Subcutaneous adipose tissue (tissue), 4 donors: ENCODE results near the gene IGF2BP2. TPM values are rescaled to one million over a fixed set of nuclear protein-coding genes. Genes with fewer than 3 reads are reported as not detected.

Experiments
- total RNA-seq, 4 donors: library from RNA; depleted of rRNA; stranded (reverse); fragments of >200 nt; gene quantifications; one replicate each; pipeline ENCODE4 v1.1.0, GENCODE V29; 2016
- TF ChIP-seq, protein P1 (sequence below): fragments of 450-650 bp; IDR thresholded peaks from one replicate; pipeline ENCODE4 v1.5.1; 2016; ENCODE audit warnings: low read depth, mild to moderate bottlenecking, control low read depth, antibody characterized with exemption, moderate library complexity

IGF2BP2 gene
- total RNA-seq, 4 donors from 2014 or later = 11.3 to 30.0 (median 26.9) TPM

DNA sequence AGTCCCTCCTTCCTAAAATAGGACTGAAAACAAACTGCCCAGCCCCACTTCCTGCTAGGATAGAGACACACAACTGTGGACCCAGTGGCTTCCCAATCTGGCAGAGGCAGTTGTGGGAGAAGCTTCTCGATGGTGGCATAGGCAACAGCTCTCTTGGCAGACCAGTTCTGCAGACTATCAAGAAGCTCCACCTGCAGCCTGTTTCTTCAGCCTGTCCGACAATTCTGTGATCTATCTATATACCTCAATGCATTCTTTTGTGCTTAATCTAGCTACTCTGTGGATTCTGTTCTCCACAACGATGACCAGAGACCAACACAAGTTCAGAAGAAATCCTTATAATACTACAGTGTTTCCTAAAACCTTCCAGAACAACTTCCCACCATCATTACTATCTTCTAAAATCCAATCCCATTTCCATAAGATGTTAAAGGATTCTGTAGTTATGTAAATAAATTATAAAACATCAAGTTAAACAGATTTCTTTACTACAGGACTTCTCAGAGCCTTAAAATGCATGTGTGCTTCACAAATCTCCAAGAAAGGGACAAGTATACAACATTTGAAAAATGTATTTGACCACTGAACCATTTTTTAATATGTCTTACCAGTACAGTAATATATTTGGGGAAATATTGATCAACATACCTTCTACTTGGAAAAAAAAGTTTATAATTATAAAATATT is 57.7 kb downstream of the IGF2BP2 start:
- TF ChIP-seq, protein P1, sequence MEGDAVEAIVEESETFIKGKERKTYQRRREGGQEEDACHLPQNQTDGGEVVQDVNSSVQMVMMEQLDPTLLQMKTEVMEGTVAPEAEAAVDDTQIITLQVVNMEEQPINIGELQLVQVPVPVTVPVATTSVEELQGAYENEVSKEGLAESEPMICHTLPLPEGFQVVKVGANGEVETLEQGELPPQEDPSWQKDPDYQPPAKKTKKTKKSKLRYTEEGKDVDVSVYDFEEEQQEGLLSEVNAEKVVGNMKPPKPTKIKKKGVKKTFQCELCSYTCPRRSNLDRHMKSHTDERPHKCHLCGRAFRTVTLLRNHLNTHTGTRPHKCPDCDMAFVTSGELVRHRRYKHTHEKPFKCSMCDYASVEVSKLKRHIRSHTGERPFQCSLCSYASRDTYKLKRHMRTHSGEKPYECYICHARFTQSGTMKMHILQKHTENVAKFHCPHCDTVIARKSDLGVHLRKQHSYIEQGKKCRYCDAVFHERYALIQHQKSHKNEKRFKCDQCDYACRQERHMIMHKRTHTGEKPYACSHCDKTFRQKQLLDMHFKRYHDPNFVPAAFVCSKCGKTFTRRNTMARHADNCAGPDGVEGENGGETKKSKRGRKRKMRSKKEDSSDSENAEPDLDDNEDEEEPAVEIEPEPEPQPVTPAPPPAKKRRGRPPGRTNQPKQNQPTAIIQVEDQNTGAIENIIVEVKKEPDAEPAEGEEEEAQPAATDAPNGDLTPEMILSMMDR = no peak

DNA sequence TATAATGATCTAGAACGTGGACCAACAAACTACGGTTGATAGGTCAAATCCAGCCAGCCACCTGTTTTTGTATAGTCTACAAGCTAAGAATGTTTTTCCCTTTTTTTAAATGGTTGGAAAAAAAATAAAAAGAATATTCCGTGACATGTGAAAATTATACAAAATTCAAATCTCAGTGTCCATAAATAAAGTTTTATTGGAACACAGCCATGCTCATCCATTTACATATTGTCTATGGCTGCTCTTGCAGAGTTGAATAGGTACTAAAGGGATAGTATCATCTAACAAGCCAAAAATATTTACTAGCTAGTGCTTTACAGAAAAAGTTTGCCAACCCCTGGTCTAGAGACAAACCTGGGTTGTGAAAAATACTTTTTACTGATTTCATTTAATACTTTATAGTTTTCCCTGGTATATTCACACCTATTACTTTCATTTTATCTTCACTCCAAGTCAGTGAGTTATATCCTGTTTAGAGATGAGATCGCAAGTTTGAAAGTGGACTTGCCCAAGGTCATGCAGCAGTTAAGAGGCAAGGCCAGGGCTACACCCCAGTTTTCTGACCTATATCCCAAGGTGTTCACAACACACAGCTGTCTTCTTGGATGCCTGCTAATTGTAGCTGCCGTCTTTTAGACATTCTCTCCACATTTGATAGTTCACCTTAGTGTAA is 58.4 kb downstream of the IGF2BP2 start:
- TF ChIP-seq, protein P1 = no peak

DNA sequence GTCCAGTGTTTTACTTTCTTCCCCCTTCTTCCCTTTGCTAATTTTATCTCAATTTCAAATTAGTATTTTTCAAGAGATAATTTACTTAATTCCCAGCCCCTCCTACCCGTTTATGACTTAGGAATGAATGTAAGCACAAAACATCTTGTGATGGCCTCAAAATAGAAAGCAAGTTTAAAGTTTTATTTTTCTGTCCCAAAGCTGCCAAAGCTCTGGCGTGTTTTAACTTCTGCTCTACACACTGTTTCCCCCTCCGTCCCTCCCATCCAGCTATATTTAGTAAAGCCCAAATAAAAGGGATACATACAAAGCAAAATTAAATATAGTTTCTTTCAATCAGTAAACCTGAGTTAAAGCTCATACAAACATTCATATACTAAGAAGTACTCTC is 59.9 kb downstream of the IGF2BP2 start:
- TF ChIP-seq, protein P1 = no peak

DNA sequence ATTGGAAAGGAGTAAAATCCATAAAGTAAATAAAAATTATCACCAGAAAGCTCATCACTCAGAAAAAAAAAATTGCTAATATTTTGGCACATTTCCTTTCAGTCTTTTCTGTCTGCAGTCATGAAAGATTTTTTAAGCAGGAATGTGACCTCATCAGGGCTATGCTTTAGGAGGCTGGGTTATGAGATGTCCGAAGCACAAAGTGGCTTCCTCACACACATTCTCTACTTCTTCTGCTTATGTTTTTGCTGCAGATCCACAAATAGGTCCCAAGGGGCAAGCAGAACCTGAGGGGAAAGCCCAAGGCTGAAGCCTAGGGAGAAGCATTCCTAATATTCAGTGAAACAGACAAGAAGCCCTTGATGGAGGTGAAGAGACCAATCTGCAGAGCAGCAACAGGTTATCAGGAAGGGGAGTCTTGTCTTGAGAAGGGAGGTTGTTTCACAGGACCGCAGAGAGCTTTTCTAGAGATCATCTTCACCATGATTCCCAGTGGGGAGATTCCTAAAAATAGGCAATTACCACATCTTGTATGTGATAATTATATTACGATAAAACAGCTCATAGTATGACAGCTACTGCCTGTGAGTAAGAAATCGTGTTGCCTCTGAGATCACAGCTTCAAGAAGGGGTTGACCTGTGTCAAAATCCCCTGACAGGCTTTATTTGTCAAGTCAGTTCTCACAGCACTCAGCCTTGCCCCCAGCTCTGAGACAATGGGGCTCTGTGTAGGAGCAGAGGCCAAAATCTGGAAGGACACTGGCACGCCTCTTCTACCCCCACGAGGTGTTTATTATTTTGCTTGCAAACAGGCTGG is 60.5 kb downstream of the IGF2BP2 start:
- TF ChIP-seq, protein P1 = no peak

DNA sequence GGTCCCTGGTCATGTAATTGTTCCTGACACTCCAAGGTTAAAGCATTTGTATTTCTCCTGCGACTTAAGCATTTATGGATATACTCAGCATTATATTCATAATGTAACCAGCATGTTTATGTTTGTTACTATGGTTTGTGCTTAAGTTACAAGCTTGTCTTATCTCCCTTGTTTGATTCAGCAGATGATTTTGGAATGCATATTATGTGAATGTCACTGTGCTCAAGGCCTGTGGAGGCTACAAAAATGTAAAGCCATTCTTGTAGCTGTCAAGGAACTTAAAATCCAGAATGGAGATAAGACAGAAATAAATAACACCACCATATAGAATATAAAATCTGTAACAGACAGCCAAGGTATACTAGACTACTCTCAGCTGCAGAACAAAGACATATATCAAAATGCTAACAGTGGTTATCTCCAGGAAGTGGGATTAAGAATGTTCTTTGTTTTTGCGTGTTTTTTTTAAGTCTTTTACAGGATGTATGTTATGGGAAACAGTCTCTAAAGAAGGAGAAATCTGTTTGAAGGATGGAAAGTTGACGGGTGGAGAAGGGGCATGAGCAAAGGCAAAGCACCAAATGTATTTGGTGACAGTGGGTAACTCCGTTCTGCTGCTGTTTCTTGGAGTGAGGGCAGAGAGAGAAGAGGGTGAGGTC is 61.4 kb downstream of the IGF2BP2 start:
- TF ChIP-seq, protein P1 = no peak

DNA sequence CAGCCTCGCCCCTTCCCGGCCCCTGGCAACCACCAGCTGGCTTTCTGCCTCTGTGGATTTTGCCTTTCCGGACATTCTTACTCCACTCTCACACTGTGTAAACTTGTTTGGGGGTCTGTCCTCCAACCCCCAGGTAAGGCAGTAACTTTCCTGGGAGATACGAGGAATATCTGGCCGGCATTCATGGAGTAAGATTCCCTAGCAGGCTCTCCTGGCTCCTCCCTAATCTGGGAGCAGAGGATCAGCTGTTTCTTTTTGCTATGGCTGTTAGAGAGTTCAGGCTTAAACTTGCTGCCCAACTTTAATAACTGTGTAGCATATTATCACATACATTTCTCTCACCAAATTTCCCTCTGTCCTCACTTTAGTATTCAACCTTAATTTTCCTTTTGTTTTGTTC is 64.3 kb downstream of the IGF2BP2 start:
- TF ChIP-seq, protein P1 = no peak

DNA sequence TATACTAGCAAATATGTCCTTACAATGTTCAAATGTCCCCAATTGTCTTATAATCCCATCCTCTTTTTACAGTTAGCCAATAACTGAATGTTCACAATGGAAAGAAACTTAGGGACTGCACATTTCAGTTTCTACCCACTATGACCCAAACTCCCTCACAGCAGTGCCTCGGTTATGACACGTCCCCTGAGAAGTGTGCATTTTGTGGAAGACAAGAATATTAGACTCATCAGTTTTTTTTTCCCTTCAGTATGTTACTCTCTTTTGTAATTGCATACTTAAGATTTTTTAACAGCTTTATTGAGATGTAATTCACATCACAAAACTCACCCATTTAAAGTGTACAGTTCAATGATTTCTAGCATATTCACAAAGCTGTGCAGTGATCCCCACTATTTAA is 64.8 kb downstream of the IGF2BP2 start:
- TF ChIP-seq, protein P1 = no peak
